Kidney (tissue), 14 donors: ENCODE data around the gene MAMLD1. TPM values are rescaled to one million over a fixed set of nuclear protein-coding genes. Genes with fewer than 3 reads are reported as not detected.

Experiments
- DNase-seq, 5 donors: peaks; one replicate each; pipeline ENCODE4 v3.0.0-alpha.2; 2013 to 2020
- FAIRE-seq: peaks from 2 replicates; lab custom pipeline; 2012; peaks lifted over from hg19 to GRCh38; lab: Jason Lieb, UNC
- H3K27ac ChIP-seq, 2 donors: one replicate each; pipeline ENCODE4 v1.7.0; 2013; ENCODE audit warnings: low read depth in 2 of 2, low read length in 2 of 2, inconsistent platforms in 1 of 2
- H3K27me3 ChIP-seq: one replicate; pipeline ENCODE4 v1.7.1; 2013; ENCODE audit warnings: low read length, inconsistent platforms; ENCODE audit not compliant: control insufficient read depth, insufficient read depth
- H3K36me3 ChIP-seq, 3 donors: one replicate each; pipeline versions ENCODE4 v1.7.0 to v1.7.1; 2013; ENCODE audit warnings: low read length in 3 of 3, control low read depth in 1 of 3, inconsistent platforms in 1 of 3; ENCODE audit not compliant: insufficient read depth in 3 of 3, control insufficient read depth in 2 of 3
- H3K4me1 ChIP-seq, 3 donors: one replicate each; pipeline versions ENCODE4 v1.7.0 to v1.7.1; 2013; ENCODE audit warnings: low read length in 3 of 3, inconsistent platforms in 1 of 3, low read depth in 1 of 3; ENCODE audit not compliant: control insufficient read depth in 2 of 3, insufficient read depth in 2 of 3
- H3K4me3 ChIP-seq, 3 donors: one replicate each; pipeline versions ENCODE4 v1.7.0 to v1.8.1; 2013; ENCODE audit warnings: low read length in 3 of 3, control low read depth in 1 of 3, inconsistent platforms in 1 of 3
- H3K9ac ChIP-seq, 3 donors: one replicate each; pipeline versions ENCODE4 v1.7.0 to v1.7.1; 2013; ENCODE audit warnings: low read length in 3 of 3, control low read depth in 1 of 3, inconsistent platforms in 1 of 3
- H3K9me3 ChIP-seq, 3 donors: one replicate each; pipeline versions ENCODE4 v1.7.0 to v1.7.1; 2013; ENCODE audit warnings: low read length in 3 of 3, control low read depth in 1 of 3, inconsistent platforms in 1 of 3; ENCODE audit not compliant: control insufficient read depth in 2 of 3, insufficient read depth in 1 of 3
- intact Hi-C: fragments of 100-400 bp; cut with DNase I; formaldehyde crosslinking; loops from one replicate; pipeline ENCODE4 v1.11.1; 2022
- polyA plus RNA-seq: library from polyadenylated mRNA; stranded (reverse); fragments of 350-450 nt; fragmentation: Illumina TruSeq; extraction: RNeasy Lipid Tissue Mini Kit (QIAGEN cat#74804); gene quantifications from one replicate; pipeline ENCODE4 v1.2.3, GENCODE V29; 2014; ENCODE audit warnings: low read depth, low replicate concordance; ENCODE audit not compliant: insufficient read depth
- total RNA-seq: library from RNA; stranded (reverse); fragmentation: NEBNext Ultra II Directional; extraction: Animal tissue kit (Norgen Biotek cat#: 25700); gene quantifications from one replicate; pipeline ENCODE4 v1.2.1, GENCODE V29; 2021
- TF ChIP-seq, protein P1 (sequence below): IDR thresholded peaks from 3 replicates; pipeline ENCODE4 v1.5.1; 2012; ENCODE audit warnings: mild to moderate bottlenecking, moderate library complexity, borderline replicate concordance; ENCODE audit not compliant: insufficient read depth; ENCODE audit errors: extremely low read depth
- donor health status: control.
- donor health status: control.
- donor health status: control.
- donor health status: control.
- donor health status: control.
- donor health status: DM: yes; HTN: yes; CAD: no.
- donor health status: Normal renal cell carcinoma (clear cell type).

Gene MAMLD1
- total and polyA plus RNA-seq, 2 donors from 2014 or later: 1.4 to 6.5 TPM

DNA sequence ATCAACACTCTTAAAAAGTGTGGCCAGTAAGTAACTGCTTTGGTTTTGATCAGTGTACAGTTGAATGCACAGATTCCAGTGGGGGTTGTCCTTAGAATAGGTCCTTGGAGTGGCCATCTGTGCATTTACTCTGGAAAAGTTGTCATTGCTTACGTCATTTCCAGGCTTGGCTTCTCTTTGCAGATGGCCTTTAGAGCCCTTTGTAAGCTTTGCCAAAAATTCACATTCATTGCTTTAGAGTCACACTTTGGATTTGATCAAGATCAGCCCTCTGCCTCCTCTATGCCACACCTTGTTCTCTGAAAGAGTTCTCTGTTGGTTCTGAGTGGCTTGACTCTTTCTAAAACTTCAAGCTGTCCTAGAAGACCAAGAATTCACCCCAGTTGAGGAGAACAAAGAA, 83.9 kb downstream of the MAMLD1 start:
- Histone ChIP-seq H3K36me3 (no peaks in the 10 kb centered on the region), H3K9ac (no peak overlapping the region), H3K27me3 (no peaks in the 10 kb centered on the region), H3K4me3 (no peak overlapping the region), H3K27ac (no peak overlapping the region), H3K9me3 (no peaks in the 10 kb centered on the region), H3K4me1 (no peaks in the 10 kb centered on the region)
- intact Hi-C loops: no loop called here
- DNase-seq: no peak
- TF ChIP-seq, protein P1, sequence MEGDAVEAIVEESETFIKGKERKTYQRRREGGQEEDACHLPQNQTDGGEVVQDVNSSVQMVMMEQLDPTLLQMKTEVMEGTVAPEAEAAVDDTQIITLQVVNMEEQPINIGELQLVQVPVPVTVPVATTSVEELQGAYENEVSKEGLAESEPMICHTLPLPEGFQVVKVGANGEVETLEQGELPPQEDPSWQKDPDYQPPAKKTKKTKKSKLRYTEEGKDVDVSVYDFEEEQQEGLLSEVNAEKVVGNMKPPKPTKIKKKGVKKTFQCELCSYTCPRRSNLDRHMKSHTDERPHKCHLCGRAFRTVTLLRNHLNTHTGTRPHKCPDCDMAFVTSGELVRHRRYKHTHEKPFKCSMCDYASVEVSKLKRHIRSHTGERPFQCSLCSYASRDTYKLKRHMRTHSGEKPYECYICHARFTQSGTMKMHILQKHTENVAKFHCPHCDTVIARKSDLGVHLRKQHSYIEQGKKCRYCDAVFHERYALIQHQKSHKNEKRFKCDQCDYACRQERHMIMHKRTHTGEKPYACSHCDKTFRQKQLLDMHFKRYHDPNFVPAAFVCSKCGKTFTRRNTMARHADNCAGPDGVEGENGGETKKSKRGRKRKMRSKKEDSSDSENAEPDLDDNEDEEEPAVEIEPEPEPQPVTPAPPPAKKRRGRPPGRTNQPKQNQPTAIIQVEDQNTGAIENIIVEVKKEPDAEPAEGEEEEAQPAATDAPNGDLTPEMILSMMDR: no peak
- no peak for FAIRE-seq

DNA sequence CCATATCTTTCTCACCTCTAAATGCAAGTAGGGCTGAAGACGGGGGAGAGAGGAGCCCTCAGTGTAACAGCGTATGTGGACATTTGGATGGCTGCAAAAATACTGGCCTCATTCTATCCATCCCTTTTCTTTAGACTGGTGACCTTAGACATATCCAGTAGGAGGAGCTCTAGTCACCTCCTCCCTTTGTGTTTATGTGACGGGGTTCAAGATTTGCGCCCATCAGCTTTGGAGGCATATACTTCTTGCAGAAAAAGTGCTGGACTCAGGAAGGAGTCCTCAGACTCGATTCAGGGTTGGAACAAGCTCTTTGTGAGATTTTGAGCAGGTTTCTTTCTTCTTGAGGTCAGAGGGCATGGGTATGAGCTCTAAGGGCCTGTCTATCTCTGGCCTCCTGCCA, 86.2 kb downstream of the MAMLD1 start:
- DNase-seq (no peak), FAIRE-seq (no peak)
- intact Hi-C loops: no loop called here
- H3K9ac ChIP-seq: no peak overlapping the region
- H3K4me3 ChIP-seq: no peak overlapping the region
- no peaks in the 10 kb centered on the region for H3K9me3 ChIP-seq
- no peaks in the 10 kb centered on the region for H3K4me1 ChIP-seq
- H3K27ac ChIP-seq: no peak overlapping the region
- TF ChIP-seq, protein P1: no peak
- no peaks in the 10 kb centered on the region for H3K27me3 ChIP-seq
- H3K36me3 ChIP-seq: no peaks in the 10 kb centered on the region

DNA sequence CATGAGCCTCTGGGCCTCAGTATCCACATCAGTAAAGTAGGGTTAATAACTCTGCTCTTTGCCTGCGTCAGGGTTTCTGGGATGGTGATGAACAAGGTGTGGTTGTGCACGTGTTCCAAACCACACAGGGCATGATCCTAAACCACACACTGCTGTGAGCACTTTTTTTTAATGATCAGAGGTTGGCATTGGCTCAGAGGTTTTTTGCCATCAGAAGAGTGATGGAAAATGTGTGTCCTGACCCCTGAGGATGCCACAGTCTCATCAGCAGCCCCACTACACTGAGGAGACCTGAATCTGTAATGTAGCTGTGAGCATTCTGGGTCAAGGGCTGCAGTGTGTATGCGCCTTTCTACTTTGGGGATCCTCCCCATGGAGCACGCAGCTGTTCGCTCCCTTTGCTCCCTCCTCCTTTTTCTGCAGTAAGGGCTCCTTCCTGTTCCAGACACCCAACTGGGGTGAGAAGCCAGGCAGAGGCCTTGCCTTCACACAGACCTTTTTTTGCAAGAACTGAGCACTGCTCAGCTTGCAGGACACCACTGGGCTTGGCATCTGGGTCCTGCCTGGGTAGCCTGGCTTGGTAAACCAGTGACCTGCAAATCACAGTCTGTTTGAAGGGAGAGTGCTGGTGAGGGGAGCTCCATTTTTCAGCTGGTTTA, 87.5 kb downstream of the MAMLD1 start:
- TF ChIP-seq, protein P1: no peak
- FAIRE-seq: no peak
- Histone ChIP-seq H3K27me3 (no peaks in the 10 kb centered on the region), H3K36me3 (no peaks in the 10 kb centered on the region), H3K27ac (no peak overlapping the region), H3K9ac (no peak overlapping the region), H3K4me1 (no peaks in the 10 kb centered on the region), H3K9me3 (no peaks in the 10 kb centered on the region), H3K4me3 (no peak overlapping the region)
- DNase-seq: no peak
- intact Hi-C loops: no loop called here

DNA sequence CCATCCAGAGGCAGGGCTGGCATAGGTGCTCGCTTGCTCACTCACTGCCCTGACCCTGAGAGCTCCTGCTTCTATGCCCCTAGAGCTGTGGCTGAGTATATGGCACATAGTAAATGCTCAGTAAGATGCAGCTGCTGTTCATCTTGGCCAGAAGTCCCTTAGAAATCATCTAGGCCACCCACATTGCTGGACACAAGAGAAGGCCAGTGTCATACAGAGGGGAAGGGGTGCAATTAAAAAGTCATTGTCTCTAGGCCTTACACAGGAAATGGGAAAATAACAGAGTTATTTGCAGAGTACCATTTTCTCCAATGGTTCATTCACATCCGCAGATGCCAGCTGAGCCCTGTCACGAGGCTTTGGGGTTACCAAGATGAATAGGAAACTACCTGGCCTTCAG, 88.8 kb downstream of the MAMLD1 start:
- intact Hi-C loops: no loop called here
- H3K9me3 ChIP-seq: no peaks in the 10 kb centered on the region
- H3K4me3 ChIP-seq: no peak overlapping the region
- no peak overlapping the region for H3K27ac ChIP-seq
- H3K27me3 ChIP-seq: no peaks in the 10 kb centered on the region
- H3K36me3 ChIP-seq: no peaks in the 10 kb centered on the region
- DNase-seq: no peak
- H3K4me1 ChIP-seq: no peaks in the 10 kb centered on the region
- no peak for FAIRE-seq
- H3K9ac ChIP-seq: no peak overlapping the region
- TF ChIP-seq, protein P1: no peak
